ENCODE measurements around the gene EEFSEC.

The EEFSEC gene

GRCh38 chr3:128427175-128427857 lies 274.0 kb downstream of the EEFSEC start:
- DNase-seq (ENCODE audit: low read depth), result no peak

- no peak for DNase-seq (ENCODE audit: low read depth)
Measured at GRCh38 chr3:128427872-128428822, 274.9 kb downstream of the EEFSEC start.

- DNase-seq (ENCODE audit: low read depth), result no peak
Measured at GRCh38 chr3:128429275-128429674, 276.0 kb downstream of the EEFSEC start.

- no peak for DNase-seq (ENCODE audit: low read depth)
Measured at GRCh38 chr3:128429751-128430150, 276.5 kb downstream of the EEFSEC start.

GRCh38 chr3:128430301-128430700 lies 277.0 kb downstream of the EEFSEC start:
- no peak for DNase-seq (ENCODE audit: low read depth)

- DNase-seq (ENCODE audit: low read depth), result no peak
Measured at GRCh38 chr3:128430731-128431130, 277.4 kb downstream of the EEFSEC start.

GRCh38 chr3:128431803-128432300 lies 278.6 kb downstream of the EEFSEC start:
- no peak for DNase-seq (ENCODE audit: low read depth)

GRCh38 chr3:128432301-128432970 lies 279.2 kb downstream of the EEFSEC start:
- no peak for DNase-seq (ENCODE audit: low read depth)

- no peak for DNase-seq (ENCODE audit: low read depth)
Measured at GRCh38 chr3:128432971-128433836, 279.9 kb downstream of the EEFSEC start.

- DNase-seq (ENCODE audit: low read depth), result no peak
Measured at GRCh38 chr3:128433837-128434165, 280.5 kb downstream of the EEFSEC start.

GRCh38 chr3:128434524-128434923 lies 281.2 kb downstream of the EEFSEC start:
- no peak for DNase-seq (ENCODE audit: low read depth)

GRCh38 chr3:128435058-128435457 lies 281.8 kb downstream of the EEFSEC start:
- no peak for DNase-seq (ENCODE audit: low read depth)

- DNase-seq (ENCODE audit: low read depth), result no peak
Measured at GRCh38 chr3:128435561-128435960, 282.3 kb downstream of the EEFSEC start.

GRCh38 chr3:128436214-128436613 lies 282.9 kb downstream of the EEFSEC start:
- no peak for DNase-seq (ENCODE audit: low read depth)

- DNase-seq (ENCODE audit: low read depth), result no peak
Measured at GRCh38 chr3:128438488-128439072, 285.3 kb downstream of the EEFSEC start.

- no peak for DNase-seq (ENCODE audit: low read depth)
Measured at GRCh38 chr3:128439226-128439625, 285.9 kb downstream of the EEFSEC start.

GRCh38 chr3:128442070-128442469 lies 288.8 kb downstream of the EEFSEC start:
- DNase-seq (ENCODE audit: low read depth), result no peak

GRCh38 chr3:128442949-128443348 lies 289.7 kb downstream of the EEFSEC start:
- no peak for DNase-seq (ENCODE audit: low read depth)

GRCh38 chr3:128443771-128444170 lies 290.5 kb downstream of the EEFSEC start:
- DNase-seq (ENCODE audit: low read depth), result no peak

- DNase-seq (ENCODE audit: low read depth), result no peak
Measured at GRCh38 chr3:128445357-128445756, 292.1 kb downstream of the EEFSEC start.

- DNase-seq (ENCODE audit: low read depth), result no peak
Measured at GRCh38 chr3:128446821-128447220, 293.5 kb downstream of the EEFSEC start.

Measured in amniotic epithelial cell (primary cell).